WTC11 (cell line): Measurements from ENCODE around the gene PRRC2B. TPM values are rescaled to one million over a fixed set of nuclear protein-coding genes. Genes with fewer than 3 reads are reported as not detected.

Source experiments
- total RNA-seq: library from RNA; stranded (reverse); gene quantifications from 3 replicates; pipeline ENCODE4 v1.2.3, GENCODE V29; 2021

The PRRC2B gene
- total RNA-seq, 1 experiment from 2014 or later: 272 TPM

Other genes with a start within 250 kb of the PRRC2B start
- 3.0 to 3.5 TPM (median 3.4 TPM) in 3 replicates for gene FAM78A, start 117.6 kb upstream of the PRRC2B start, total RNA-seq
- gene PLPP7, start 104.4 kb upstream of the PRRC2B start, total RNA-seq: 4.2 to 4.9 TPM (median 4.7 TPM) in 3 replicates
- 35.2 to 36.4 TPM (median 36.2 TPM) in 3 replicates for gene POMT1, start 108.8 kb downstream of the PRRC2B start, total RNA-seq
- gene UCK1, start 137.2 kb downstream of the PRRC2B start, total RNA-seq: 28.0 to 30.6 TPM (median 29.6 TPM) in 3 replicates
- gene PRRT1B, start 151.4 kb downstream of the PRRC2B start, total RNA-seq: 0.48 to 1.2 TPM (median 0.78 TPM) in 3 replicates